Regular cardiac myocyte (primary cell): Measurements from ENCODE around the gene MBD2. TPM values are rescaled to one million over a fixed set of nuclear protein-coding genes. Genes with fewer than 3 reads are reported as not detected.

Source experiments
- total RNA-seq: library from RNA; depleted of rRNA; stranded (reverse); fragments of >200 nt; gene quantifications from 2 replicates; pipeline ENCODE4 v1.2.3, GENCODE V29; 2014

MBD2 gene
- 23.1 and 23.4 TPM in 2 replicates for total RNA-seq

GRCh38 chr18:54224379-54225014, at the start of gene MBD2:
TSS of gene MBD2 (minus strand) at chr18:54224669. CDS start at chr18:54224559, 110 bp downstream.

Other genes with a start within 250 kb of the MBD2 start
- gene POLI, start 44.8 kb upstream of the MBD2 start, total RNA-seq, result 19.6 and 32.7 TPM in 2 replicates
- 0.28 TPM in 1 of 2 replicates, not detected in the other for gene STARD6, start 133.2 kb upstream of the MBD2 start, total RNA-seq
- 3.1 and 9.8 TPM in 2 replicates for gene C18orf54, start 133.2 kb upstream of the MBD2 start, total RNA-seq